Choroid plexus epithelial cell (primary cell): ENCODE data around the gene ADARB1.

Experiments
- DNase-seq: peaks from one replicate; pipeline ENCODE4 v3.0.0-alpha.2; 2010; ENCODE audit warnings: low read depth
- H3K4me3 ChIP-seq: 2 replicates; pipeline ENCODE4 v1.5.1; 2011; ENCODE audit warnings: low read depth, mild to moderate bottlenecking, control low read depth, low read length, moderate library complexity
- CTCF ChIP-seq: conservative IDR thresholded peaks from 2 replicates; pipeline ENCODE4 v1.5.1; 2011; ENCODE audit warnings: low read depth, mild to moderate bottlenecking, control low read depth, inconsistent platforms, low read length, moderate library complexity

ADARB1 gene

GRCh38 chr21:45262041-45262581 lies 187.7 kb downstream of the ADARB1 start:
- no peak for DNase-seq
- H3K4me3 ChIP-seq = no peak overlapping the region
- TF ChIP-seq CTCF = no peak

GRCh38 chr21:45262616-45263015 lies 188.2 kb downstream of the ADARB1 start:
- H3K4me3 ChIP-seq = no peak overlapping the region
- no peak for TF ChIP-seq CTCF
- no peak for DNase-seq

GRCh38 chr21:45263534-45263933 lies 189.2 kb downstream of the ADARB1 start:
- TF ChIP-seq CTCF = no peak
- H3K4me3 ChIP-seq = no peak overlapping the region
- no peak for DNase-seq

GRCh38 chr21:45264146-45264911 lies 189.9 kb downstream of the ADARB1 start:
- no peak for DNase-seq
- no peak for TF ChIP-seq CTCF
- no peak overlapping the region for H3K4me3 ChIP-seq

- H3K4me3 ChIP-seq = no peak overlapping the region
- no peak for DNase-seq
- TF ChIP-seq CTCF = no peak
These were observed 190.6 kb downstream of the ADARB1 start for GRCh38 chr21:45264912-45265515.

GRCh38 chr21:45265721-45266517 lies 191.5 kb downstream of the ADARB1 start:
- no peak overlapping the region for H3K4me3 ChIP-seq
- TF ChIP-seq CTCF = no peak
- no peak for DNase-seq
